ENCODE results near the gene ERC2. TPM values are rescaled to one million over a fixed set of nuclear protein-coding genes. Genes with fewer than 3 reads are reported as not detected.
A peak's percentile ranks its signal among the peaks of the same experiment; 100 is the strongest.

The ERC2 gene
- total RNA-seq, 2 donors from 2014 or later, result 0.21 to 0.30 TPM

DNA sequence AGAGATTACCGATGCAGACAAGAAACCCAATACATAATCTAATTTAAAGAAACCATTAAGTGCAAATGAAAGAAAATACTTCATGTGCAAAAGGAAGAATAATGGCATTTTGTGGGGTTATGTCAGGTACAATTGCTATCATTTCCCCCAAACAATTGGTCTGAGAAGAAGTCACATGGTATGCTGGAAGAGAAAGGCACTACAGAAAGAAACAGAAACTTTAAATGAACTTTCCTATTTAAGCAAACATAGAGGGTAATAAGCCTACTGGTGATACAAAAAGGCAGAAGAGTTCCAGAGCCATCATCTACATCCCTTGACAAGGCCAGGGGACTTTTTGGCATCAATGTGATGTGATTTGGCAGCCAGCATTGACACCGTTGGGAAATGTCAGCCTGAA is 678.8 kb downstream of the ERC2 start:
- no peaks in the 10 kb centered on the region for H3K36me3 ChIP-seq
- H3K9ac ChIP-seq (ENCODE audit: low read depth in 2 of 2, low read length in 2 of 2), result no peak overlapping the region
- H3K27ac ChIP-seq, result no peak overlapping the region
- DNase-seq, result no peak
- no peaks in the 10 kb centered on the region for H3K27me3 ChIP-seq
- intact Hi-C loops (cut with DNase I), result no loop called here
- no peaks in the 10 kb centered on the region for H3K9me3 ChIP-seq
- H3K4me3 ChIP-seq, result no peak overlapping the region
- H3K4me1 ChIP-seq, result no peaks in the 10 kb centered on the region
- no peak for TF ChIP-seq CTCF (IDR thresholded peaks at IDR 0.05)

- Histone ChIP-seq H3K9me3 (no peaks in the 10 kb centered on the region), H3K4me3 (no peak overlapping the region), H3K4me1 (no peaks in the 10 kb centered on the region), H3K36me3 (no peaks in the 10 kb centered on the region), H3K9ac (ENCODE audit: low read depth in 2 of 2, low read length in 2 of 2) (no peak overlapping the region), H3K27ac (no peak overlapping the region), H3K27me3 (no peaks in the 10 kb centered on the region)
- intact Hi-C loops (cut with DNase I), result no loop called here
- no peak for DNase-seq
- TF ChIP-seq CTCF (IDR thresholded peaks at IDR 0.05), result no peak
Measured at GRCh38 chr3:55782807-55783206, 685.5 kb downstream of the ERC2 start.

GRCh38 chr3:55782351-55782750 is 685.9 kb downstream of the ERC2 start:
- TF ChIP-seq CTCF (IDR thresholded peaks at IDR 0.05), result no peak
- H3K4me3 ChIP-seq, result no peak overlapping the region
- no peaks in the 10 kb centered on the region for H3K36me3 ChIP-seq
- intact Hi-C loops (cut with DNase I), result no loop called here
- H3K4me1 ChIP-seq, result no peaks in the 10 kb centered on the region
- H3K27me3 ChIP-seq, result no peaks in the 10 kb centered on the region
- no peak overlapping the region for H3K9ac ChIP-seq (ENCODE audit: low read depth in 2 of 2, low read length in 2 of 2)
- DNase-seq, result peak; percentile 25
- no peak overlapping the region for H3K27ac ChIP-seq
- no peaks in the 10 kb centered on the region for H3K9me3 ChIP-seq

DNA sequence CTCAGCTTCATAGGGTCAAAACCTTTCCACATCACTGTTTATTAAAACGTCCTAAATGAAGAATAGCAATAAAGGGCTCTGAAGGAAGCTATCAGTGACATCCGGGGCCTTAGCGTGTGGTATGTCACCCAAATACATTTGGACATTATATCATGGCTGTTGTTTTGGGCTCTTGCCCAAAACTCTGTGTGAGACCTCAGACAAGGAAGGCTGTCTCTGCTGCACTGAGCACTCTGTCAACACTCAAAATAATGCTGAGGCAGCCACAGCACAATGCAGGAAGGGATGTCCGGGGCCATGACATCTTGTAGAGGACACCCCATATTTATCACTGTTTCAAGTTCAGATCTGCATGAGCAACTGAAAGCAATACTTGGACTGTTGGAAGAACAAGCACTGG is 687.4 kb downstream of the ERC2 start:
- Histone ChIP-seq H3K9me3 (no peaks in the 10 kb centered on the region), H3K4me1 (no peaks in the 10 kb centered on the region), H3K27ac (no peak overlapping the region), H3K9ac (ENCODE audit: low read depth in 2 of 2, low read length in 2 of 2) (no peak overlapping the region), H3K36me3 (no peaks in the 10 kb centered on the region), H3K4me3 (no peak overlapping the region), H3K27me3 (no peaks in the 10 kb centered on the region)
- intact Hi-C loops (cut with DNase I), result no loop called here
- no peak for DNase-seq
- no peak for TF ChIP-seq CTCF (IDR thresholded peaks at IDR 0.05)

DNA sequence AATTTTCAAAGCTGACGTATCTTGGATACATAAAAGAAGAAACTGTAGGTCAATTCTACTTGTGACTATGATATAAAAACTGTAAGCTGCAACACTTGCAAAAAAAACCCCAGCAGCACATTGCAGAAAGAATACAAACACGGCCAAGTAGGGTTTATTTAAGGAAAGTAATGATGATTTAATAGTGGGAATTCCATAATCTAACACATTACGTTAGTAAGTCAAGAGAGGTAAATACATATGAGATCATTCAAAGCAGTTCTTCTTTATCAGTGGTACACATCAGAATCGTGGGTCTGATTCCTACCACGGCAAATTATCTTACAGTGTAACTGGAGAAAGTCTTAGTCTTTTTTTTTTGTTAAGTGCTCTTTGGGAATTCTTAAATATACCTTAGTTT is 688.7 kb downstream of the ERC2 start:
- no peak overlapping the region for H3K27ac ChIP-seq
- no peak for TF ChIP-seq CTCF (IDR thresholded peaks at IDR 0.05)
- no peaks in the 10 kb centered on the region for H3K27me3 ChIP-seq
- no peak overlapping the region for H3K4me3 ChIP-seq
- H3K9me3 ChIP-seq, result no peaks in the 10 kb centered on the region
- H3K9ac ChIP-seq (ENCODE audit: low read depth in 2 of 2, low read length in 2 of 2), result no peak overlapping the region
- intact Hi-C loops (cut with DNase I), result no loop called here
- no peaks in the 10 kb centered on the region for H3K36me3 ChIP-seq
- DNase-seq, result no peak
- no peaks in the 10 kb centered on the region for H3K4me1 ChIP-seq
